Lower leg skin (tissue), 4 donors: ENCODE results near the gene LCLAT1. TPM values are rescaled to one million over a fixed set of nuclear protein-coding genes. Genes with fewer than 3 reads are reported as not detected.

Experiments used
- DNase-seq, 2 donors: peaks; one replicate each; pipeline ENCODE4 v3.0.0-alpha.2; 2019; ENCODE audit warnings: low spot score in 2 of 2
- H3K4me3 ChIP-seq: fragments of 200-600 bp; sonication (generic); 2 replicates; pipeline ENCODE4 v1.5.1; 2017; ENCODE audit warnings: mild to moderate bottlenecking, low read depth; ENCODE audit not compliant: poor library complexity, severe bottlenecking
- POLR2A ChIP-seq, 2 donors: fragments of 450-650 bp; IDR thresholded peaks; one replicate each; pipeline ENCODE4 v1.6.1; 2016 to 2017; ENCODE audit warnings: antibody characterized with exemption in 2 of 2, mild to moderate bottlenecking in 1 of 2, moderate library complexity in 1 of 2
- WGBS, 2 donors: methylation state at CpG; one replicate each; pipeline ENCODE4 v1.1.5; 2018; 5-methylcytosine and 5-hydroxymethylcytosine counted together
- intact Hi-C: fragments of 100-400 bp; cut with DNase I; formaldehyde crosslinking; loops from one replicate; pipeline ENCODE4 v1.15.0; 2023; ENCODE audit warnings: low total_unique reads
- total RNA-seq, 4 donors: library from RNA; depleted of rRNA; stranded (reverse); fragments of >200 nt; gene quantifications; one replicate each; pipeline ENCODE4 v1.1.0, GENCODE V29; 2016
- TF ChIP-seq, protein P1 (sequence below), 3 donors: fragments of 450-650 bp; IDR thresholded peaks; one replicate each; pipeline ENCODE4 v1.5.1; 2016; ENCODE audit warnings: antibody characterized with exemption in 3 of 3, mild to moderate bottlenecking in 3 of 3, moderate library complexity in 2 of 3

The LCLAT1 gene
- total RNA-seq, 4 donors from 2014 or later = 5.2 to 19.1 (median 12.0) TPM

DNA sequence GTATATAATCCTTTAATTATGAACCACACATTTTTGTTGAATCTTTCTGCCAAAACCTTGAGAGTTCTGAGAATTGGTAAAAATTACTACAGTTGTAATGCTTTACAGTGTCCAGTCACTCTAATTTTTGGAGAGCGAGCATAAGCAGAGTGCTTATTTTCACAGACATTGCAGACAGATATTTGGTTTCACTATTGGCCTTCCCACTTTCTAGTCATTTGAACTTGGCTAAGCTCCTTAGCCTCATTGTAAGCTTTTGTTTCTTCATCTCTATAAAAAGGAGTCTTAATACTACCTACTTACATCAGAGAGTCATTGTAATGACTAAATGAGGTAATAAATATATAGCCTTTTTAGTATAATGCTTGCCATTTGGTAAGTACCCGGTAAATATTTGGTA lies 80.4 kb downstream of the LCLAT1 start:
- H3K4me3 ChIP-seq = no peak overlapping the region
- intact Hi-C loops = no loop called here
- TF ChIP-seq, protein P1, sequence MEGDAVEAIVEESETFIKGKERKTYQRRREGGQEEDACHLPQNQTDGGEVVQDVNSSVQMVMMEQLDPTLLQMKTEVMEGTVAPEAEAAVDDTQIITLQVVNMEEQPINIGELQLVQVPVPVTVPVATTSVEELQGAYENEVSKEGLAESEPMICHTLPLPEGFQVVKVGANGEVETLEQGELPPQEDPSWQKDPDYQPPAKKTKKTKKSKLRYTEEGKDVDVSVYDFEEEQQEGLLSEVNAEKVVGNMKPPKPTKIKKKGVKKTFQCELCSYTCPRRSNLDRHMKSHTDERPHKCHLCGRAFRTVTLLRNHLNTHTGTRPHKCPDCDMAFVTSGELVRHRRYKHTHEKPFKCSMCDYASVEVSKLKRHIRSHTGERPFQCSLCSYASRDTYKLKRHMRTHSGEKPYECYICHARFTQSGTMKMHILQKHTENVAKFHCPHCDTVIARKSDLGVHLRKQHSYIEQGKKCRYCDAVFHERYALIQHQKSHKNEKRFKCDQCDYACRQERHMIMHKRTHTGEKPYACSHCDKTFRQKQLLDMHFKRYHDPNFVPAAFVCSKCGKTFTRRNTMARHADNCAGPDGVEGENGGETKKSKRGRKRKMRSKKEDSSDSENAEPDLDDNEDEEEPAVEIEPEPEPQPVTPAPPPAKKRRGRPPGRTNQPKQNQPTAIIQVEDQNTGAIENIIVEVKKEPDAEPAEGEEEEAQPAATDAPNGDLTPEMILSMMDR (IDR thresholded peaks at IDR 0.05) = no peak
- TF ChIP-seq POLR2A (IDR thresholded peaks at IDR 0.05) = no peak
- WGBS, 2 donors = 86 to 97% methylated on average over 2 of the region's 2 CpGs
- DNase-seq = no peak

DNA sequence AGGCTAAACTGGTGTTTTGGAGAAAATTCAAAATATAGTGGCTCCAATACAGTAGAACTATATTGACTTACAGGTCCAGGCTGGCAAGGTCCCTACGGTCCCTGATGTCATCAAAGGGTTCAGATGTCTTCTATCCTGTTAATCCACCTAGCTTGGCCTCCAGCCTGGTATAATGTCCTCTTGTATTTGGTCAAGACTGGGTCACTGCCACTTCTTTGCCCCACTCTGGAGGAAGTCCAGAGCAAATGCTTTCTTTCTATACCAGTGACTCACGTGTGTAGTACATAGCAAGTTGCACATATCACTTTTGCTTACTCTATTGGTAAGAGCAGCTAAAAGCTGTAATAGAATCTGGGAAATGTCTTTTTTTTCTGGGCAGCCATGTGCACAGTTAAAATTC lies 80.8 kb downstream of the LCLAT1 start:
- no peak for DNase-seq
- intact Hi-C loops = no loop called here
- no peak overlapping the region for H3K4me3 ChIP-seq
- WGBS, 2 donors = 90 to 91% methylated on average over 2 of the region's 2 CpGs
- TF ChIP-seq, protein P1 (IDR thresholded peaks at IDR 0.05) = no peak
- TF ChIP-seq POLR2A (IDR thresholded peaks at IDR 0.05) = no peak

DNA sequence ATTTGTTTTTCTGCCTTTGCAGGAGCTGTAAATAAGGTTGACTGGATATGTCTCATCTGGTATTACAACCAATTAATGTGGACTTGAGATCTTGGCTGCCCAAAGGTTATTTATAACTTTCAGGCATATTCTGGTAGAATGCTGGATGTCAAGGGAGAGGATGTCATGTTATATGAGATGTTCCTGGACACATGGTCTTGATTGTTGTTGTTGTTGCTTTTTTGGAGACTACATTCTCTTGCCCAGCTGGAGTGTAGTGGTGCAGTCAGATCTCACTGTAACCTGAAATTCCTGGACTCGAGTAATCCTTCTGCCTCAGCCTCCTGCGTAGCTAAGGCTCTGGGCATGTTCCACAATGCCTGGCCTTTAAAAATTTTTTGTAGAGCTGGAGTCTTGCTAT lies 83.3 kb downstream of the LCLAT1 start:
- intact Hi-C loops = no loop called here
- 81 to 93% methylated on average over 2 of the region's 2 CpGs for WGBS, 2 donors
- DNase-seq = no peak
- H3K4me3 ChIP-seq = no peak overlapping the region
- TF ChIP-seq POLR2A (IDR thresholded peaks at IDR 0.05) = no peak
- TF ChIP-seq, protein P1 (IDR thresholded peaks at IDR 0.05) = no peak

DNA sequence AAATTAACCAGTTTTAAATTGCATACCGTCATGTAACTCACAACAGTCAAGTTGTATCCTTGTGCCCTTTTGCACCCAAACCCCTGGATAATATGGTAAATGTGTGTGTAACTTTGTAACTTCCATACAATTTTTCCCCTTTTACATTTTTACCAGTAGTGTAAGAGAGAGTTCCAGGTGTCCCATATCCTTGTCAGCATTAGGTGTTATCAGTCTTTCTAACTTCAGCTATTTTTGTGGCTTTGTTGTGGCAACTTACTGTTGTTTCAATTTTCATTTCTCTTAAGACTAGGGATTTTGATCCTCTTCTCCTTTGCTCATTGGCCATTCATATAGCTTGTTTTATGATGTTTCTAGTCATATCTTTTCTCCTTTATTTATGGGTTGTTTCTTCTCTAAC lies 94.6 kb downstream of the LCLAT1 start:
- intact Hi-C loops = no loop called here
- 92 to 100% methylated on average over 1 of the region's 1 CpG for WGBS, 2 donors
- DNase-seq = no peak
- no peak overlapping the region for H3K4me3 ChIP-seq
- TF ChIP-seq, protein P1 (IDR thresholded peaks at IDR 0.05) = no peak
- TF ChIP-seq POLR2A (IDR thresholded peaks at IDR 0.05) = no peak

DNA sequence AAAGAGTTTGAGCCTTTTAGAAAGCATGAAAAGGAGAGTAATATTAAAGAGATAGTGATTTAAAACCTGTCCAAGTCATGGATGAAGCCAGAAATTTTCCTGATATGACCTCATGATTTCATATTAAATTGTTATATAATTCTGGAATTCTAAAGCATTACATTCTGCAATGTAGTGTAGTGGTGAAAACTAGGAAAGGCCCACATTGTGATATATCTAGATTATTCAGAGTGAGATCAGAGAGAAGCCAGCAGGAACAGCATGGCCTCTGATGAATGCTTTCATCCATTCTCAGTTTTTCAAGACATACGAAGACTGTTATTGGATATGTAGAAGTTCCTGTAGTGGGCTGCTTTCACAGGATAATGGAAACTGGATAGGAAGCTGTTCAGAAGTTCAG lies 98.8 kb downstream of the LCLAT1 start:
- DNase-seq = no peak
- intact Hi-C loops = no loop called here
- TF ChIP-seq, protein P1 (IDR thresholded peaks at IDR 0.05) = no peak
- H3K4me3 ChIP-seq = no peak overlapping the region
- 82 to 100% methylated on average over 1 of the region's 1 CpG for WGBS, 2 donors

DNA sequence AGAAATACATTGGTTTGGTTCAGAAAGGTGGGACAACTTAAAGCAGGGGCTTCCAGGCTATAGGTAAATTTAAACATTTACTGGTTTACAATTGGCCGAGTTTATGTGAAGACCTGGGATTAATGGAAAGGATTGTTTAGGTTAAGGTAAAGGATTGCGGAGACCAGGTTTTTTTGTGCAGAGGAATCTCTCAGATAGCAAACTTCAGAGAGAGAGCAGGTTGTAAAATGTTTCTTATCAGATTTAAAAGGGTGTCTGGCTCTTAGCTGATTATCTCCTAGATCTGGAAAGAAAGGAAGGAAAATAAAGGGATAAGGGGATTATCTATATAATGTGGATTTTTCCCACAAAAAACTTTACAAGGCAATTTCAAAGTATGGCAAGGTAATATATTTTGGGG lies 101.3 kb downstream of the LCLAT1 start:
- no peak overlapping the region for H3K4me3 ChIP-seq
- WGBS, 2 donors = 93 to 95% methylated on average over 2 of the region's 2 CpGs
- intact Hi-C loops = no loop called here
- TF ChIP-seq, protein P1 (IDR thresholded peaks at IDR 0.05) = no peak
- no peak for TF ChIP-seq POLR2A (IDR thresholded peaks at IDR 0.05)
- DNase-seq = no peak
